LNCaP clone FGC (cell line): Measurements from ENCODE around the gene ENO4.
A peak's percentile ranks its signal among the peaks of the same experiment; 100 is the strongest.

Experiments
- DNase-seq: peaks from one replicate; pipeline ENCODE4 v3.0.0-alpha.2; 2011; ENCODE audit warnings: low read depth
- H3K4me3 ChIP-seq: 2 replicates; pipeline ENCODE4 v1.5.1; 2011; ENCODE audit warnings: mild to moderate bottlenecking, low read depth, low read length, control low read depth
- CTCF ChIP-seq: IDR thresholded peaks from 2 replicates; pipeline ENCODE4 v1.5.1; 2012; ENCODE audit warnings: mild to moderate bottlenecking; ENCODE audit not compliant: control insufficient read depth, insufficient read depth; ENCODE audit errors: extremely low read depth

ENO4 gene

DNA sequence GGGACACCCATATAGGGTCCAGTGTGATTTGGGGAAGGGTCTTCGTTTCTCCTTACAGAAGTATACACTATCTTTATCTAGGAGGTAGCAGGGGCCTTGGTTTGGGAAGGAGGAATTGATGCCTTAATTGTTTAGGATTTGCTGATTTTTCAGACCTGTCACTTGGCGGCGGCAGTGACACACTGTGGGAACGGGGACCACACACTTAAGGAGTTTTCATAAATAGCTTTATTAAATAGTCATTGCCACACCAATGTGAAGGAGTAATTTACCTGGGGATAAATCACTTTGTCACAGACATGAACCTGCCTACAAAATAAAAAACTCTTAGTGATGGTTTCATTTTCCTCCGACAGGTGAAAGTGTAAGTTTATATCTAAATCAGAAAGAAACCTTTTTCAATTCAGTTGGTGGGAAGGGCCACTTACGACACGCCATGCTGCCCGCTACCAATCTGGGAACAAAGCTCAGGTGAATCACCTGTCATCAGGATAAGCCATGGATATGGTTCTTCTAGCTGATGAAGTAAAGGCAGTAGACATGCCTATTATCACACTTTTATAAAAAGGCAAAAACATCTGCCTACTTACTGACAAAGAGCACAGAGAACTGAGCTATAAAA, 12.3 kb upstream of the ENO4 start:
- DNase-seq, result no peak
- 0 out of 2 replicates have a peak, but pooled peaks have one; percentile 18 for TF ChIP-seq CTCF
- no peak overlapping the region for H3K4me3 ChIP-seq

DNA sequence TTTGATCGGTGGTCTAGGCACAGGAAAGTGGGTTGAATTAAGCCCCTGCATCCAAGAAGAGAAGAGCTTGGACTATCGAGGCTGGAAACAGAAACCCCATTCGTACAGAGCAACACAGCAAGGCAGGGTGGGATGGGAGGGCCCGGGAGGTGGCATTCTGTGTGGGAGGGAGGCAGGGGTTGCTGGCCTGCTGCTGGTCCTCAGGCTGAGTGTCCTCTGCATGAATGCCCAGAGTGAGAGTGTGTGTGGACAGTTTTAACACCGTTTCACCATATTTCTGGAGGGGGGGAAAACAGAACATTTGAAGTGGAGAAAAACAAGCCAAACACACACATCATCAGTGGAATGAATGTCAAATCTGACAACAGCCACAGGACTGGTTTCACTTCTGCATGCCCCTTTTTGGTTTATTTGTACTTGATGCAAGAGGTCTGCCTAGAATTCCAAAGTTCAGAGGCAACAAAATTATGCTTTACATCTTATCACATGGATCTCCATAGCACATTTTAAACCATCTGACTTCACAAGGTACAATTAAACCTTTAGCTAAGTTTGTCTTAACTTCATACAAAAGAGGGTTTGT, 11.1 kb upstream of the ENO4 start:
- H3K4me3 ChIP-seq, result no peak overlapping the region
- no peak for DNase-seq
- TF ChIP-seq CTCF, result no peak

GRCh38 chr10:116840389-116841075, 8.8 kb upstream of the ENO4 start:
- no peak for DNase-seq
- H3K4me3 ChIP-seq, result no peak overlapping the region
- no peak for TF ChIP-seq CTCF

DNA sequence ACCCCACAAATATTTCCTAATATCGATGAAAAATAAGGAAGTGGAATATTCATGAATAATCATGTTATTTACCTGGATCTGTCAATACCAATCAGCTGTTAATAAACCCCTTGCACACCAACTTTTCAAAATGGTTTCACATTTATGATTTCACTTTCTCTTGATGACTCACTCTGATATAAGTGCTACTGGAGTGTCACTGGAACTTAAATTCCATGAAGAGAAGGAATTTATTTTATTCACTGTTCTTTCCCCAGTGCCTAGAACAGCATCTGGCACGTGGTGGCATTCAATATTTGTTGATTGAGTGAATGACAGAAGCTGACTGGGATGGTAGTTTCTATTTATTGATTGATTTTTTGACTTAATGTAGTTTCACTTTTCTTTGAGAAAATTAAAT, 3.5 kb upstream of the ENO4 start:
- TF ChIP-seq CTCF, result no peak
- no peak for DNase-seq

GRCh38 chr10:116848032-116848943, 1.0 kb upstream of the ENO4 start:
- TF ChIP-seq CTCF, result no peak
- H3K4me3 ChIP-seq, result peak overlapping the region; percentile 91
- DNase-seq, result no peak

More for the DNA sequence above, 3.5 kb upstream of the ENO4 start:
- H3K4me3 ChIP-seq, result no peak overlapping the region

GRCh38 chr10:116848944-116849247, 403 bp upstream of the ENO4 start:
- DNase-seq, result no peak
- H3K4me3 ChIP-seq, result peak overlapping the region; percentile 91
- no peak for TF ChIP-seq CTCF
